PFSK-1 (cell line): ENCODE data around the gene CDC20B.

ENCODE experiments used
- FOXP2 ChIP-seq: optimal IDR thresholded peaks from 2 replicates; pipeline ENCODE3; 2011; ENCODE audit warnings: borderline replicate concordance, control low read depth, inconsistent platforms; ENCODE audit not compliant: insufficient read depth; ENCODE audit errors: extremely low read length, extremely low read depth
- POLR2AphosphoS5 ChIP-seq: IDR thresholded peaks from 2 replicates; pipeline ENCODE4 v1.6.1; 2012; ENCODE audit warnings: low read depth, mild to moderate bottlenecking, control low read depth, low read length, moderate library complexity
- REST ChIP-seq, 2 experiments: IDR thresholded peaks; 2 replicates each; pipeline versions ENCODE4 v1.6.1 to v1.8.0; 2011 to 2012; ENCODE audit warnings: low read depth in 2 of 2, low read length in 2 of 2, control low read depth in 1 of 2, inconsistent platforms in 1 of 2, mild to moderate bottlenecking in 1 of 2, moderate library complexity in 1 of 2; ENCODE audit not compliant: insufficient read depth in 1 of 2
- SIN3A ChIP-seq: IDR thresholded peaks from 2 replicates; pipeline ENCODE4 v1.6.1; 2012; ENCODE audit warnings: mild to moderate bottlenecking, low read length, moderate library complexity, borderline replicate concordance; ENCODE audit not compliant: insufficient read depth
- TAF1 ChIP-seq: IDR thresholded peaks from 2 replicates; pipeline ENCODE4 v1.6.1; 2012; ENCODE audit warnings: low read length, control low read depth, borderline replicate concordance; ENCODE audit not compliant: insufficient read depth

CDC20B gene

GRCh38 chr5:55063220-55063863, 109.6 kb downstream of the CDC20B start:
- TF ChIP-seq SIN3A = no peak
- no peak for TF ChIP-seq TAF1
- no peak for TF ChIP-seq POLR2AphosphoS5
- TF ChIP-seq REST (IDR thresholded peaks at IDR 0.05; ENCODE audit: insufficient read depth in 1 of 2, low read depth in 2 of 2, low read length in 2 of 2) = no peak
- TF ChIP-seq FOXP2 = no peak
